GM18870 (cell line): Measurements from ENCODE around the gene COBLL1.
"Not testable (repeated sequence)": the region's sequence is repeated elsewhere in the genome, so short reads cannot be mapped to it uniquely, and the experiment has no call there.

Experiments
- ATAC-seq: cut with Tn5 transposase; IDR thresholded peaks from one replicate; pipeline ENCODE4 v1.9.1; 2021; ENCODE audit warnings: moderate library complexity; ENCODE audit not compliant: unreplicated experiment

Gene COBLL1, protein sequence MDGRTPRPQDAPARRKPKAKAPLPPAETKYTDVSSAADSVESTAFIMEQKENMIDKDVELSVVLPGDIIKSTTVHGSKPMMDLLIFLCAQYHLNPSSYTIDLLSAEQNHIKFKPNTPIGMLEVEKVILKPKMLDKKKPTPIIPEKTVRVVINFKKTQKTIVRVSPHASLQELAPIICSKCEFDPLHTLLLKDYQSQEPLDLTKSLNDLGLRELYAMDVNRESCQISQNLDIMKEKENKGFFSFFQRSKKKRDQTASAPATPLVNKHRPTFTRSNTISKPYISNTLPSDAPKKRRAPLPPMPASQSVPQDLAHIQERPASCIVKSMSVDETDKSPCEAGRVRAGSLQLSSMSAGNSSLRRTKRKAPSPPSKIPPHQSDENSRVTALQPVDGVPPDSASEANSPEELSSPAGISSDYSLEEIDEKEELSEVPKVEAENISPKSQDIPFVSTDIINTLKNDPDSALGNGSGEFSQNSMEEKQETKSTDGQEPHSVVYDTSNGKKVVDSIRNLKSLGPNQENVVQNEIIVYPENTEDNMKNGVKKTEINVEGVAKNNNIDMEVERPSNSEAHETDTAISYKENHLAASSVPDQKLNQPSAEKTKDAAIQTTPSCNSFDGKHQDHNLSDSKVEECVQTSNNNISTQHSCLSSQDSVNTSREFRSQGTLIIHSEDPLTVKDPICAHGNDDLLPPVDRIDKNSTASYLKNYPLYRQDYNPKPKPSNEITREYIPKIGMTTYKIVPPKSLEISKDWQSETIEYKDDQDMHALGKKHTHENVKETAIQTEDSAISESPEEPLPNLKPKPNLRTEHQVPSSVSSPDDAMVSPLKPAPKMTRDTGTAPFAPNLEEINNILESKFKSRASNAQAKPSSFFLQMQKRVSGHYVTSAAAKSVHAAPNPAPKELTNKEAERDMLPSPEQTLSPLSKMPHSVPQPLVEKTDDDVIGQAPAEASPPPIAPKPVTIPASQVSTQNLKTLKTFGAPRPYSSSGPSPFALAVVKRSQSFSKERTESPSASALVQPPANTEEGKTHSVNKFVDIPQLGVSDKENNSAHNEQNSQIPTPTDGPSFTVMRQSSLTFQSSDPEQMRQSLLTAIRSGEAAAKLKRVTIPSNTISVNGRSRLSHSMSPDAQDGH

GRCh38 chr2:164841719-164842623, at the start of gene COBLL1:
COBLL1 (minus strand) TSS chr2:164841823; CDS start chr2:164841196, 627 bp downstream.
- peak; percentile 62 for ATAC-seq

DNA sequence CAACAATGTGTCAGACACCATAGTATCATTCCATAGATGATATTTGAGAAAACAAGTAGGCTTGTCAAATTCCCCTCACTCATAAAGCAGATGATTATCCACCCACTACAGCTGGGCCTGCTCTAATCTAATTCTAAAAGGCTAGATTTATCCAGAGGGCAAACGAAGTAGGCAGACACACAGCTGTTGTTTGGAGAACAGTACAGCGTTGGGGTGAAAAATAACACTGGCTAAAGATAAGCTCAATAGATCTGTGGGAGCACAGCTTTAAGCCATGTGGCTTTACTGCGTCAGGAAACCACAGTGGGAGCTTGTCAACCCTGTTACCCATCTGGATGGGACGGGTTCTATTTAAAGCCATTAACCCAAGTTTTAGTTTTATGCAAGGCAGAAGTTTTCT, 48.9 kb upstream of the COBLL1 start:
- no peak for ATAC-seq

DNA sequence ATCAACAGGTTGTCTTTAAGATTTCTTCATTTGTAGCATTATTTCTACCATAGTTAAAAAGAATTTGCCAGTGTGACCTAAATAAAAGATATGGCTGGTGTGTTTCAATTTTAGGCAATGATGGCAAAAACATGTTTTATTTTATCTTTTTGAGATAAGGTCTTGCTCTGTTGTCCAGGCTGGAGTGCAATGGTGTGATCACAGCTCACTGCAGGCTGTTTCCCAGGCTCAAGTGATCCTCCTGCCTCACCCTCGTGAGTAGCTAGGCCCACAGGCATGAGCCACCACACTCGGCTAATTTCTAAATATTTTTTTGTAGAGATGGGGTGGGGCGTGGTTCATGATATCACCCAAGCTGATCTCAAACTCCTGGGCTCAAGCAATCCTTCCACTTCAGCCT, 47.0 kb upstream of the COBLL1 start:
- ATAC-seq = no peak

GRCh38 chr2:164887434-164888144, 46.0 kb upstream of the COBLL1 start:
- ATAC-seq = no peak

- ATAC-seq = no peak
These were observed 40.7 kb upstream of the COBLL1 start for GRCh38 chr2:164882276-164882675.

DNA sequence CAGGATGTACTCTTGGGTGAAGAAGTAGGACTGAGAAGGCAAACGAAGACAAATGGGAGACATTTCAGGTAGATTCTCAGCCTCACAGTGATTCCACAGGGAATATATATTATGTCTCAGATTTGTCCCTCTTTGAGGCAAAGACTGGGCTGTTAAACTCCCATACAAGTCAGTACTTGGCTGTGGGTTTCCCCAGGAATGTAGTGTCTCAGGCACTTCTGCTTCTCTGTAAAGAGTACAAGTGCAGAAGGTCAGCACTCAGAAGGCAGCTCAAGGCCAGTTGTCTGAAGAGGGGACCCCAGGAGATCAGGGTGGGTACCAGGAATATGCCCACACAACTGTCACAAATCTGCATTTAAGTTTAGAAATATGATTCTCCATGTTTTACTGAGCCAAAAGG, 39.9 kb upstream of the COBLL1 start:
- ATAC-seq = no peak

DNA sequence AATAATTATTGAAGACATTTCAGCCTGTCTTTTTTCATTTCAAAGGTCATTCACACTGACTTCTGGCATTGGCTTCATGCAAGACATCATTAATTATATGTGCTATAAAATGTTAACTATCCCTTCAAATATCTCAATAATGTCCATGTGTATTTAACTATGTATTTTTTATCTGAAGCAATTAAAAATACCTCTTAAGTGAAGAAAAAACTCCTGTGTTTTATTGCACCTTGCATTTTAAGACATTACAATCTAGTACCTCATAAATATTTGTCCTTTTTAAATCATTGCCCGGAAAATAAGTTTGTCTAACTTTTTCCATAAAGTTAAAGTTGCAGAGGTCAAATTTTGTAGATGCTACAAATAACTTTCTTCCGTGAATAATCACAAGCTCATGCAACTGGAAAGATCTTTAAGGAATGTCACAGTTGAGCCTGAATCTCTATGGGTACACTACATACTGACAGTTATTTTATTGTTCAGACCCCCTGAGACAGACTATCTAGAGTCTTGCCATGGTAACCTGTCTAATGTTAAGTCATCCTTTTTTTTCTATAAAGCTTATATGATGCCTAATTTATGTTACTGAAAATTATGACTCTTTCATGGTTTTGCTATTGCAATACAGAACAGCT, 38.4 kb upstream of the COBLL1 start:
- ATAC-seq = no peak

DNA sequence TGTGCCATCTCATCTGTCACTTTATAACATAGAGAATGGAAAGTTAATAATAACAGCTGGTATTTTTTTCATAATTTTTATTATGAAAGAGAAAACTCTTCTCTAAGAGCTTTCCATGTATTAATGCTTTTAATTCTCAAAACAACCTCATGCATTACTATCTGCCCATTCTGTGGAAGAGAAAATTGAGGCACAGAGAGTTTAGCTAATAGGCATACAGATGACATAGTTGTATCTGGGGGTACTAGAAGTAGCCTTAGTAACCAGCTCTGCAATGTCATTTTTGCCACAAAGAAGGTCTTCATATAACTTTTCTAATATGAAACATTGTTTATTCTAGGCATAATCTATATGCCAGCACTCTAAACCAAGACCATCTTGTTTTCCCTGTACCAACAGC, 36.3 kb upstream of the COBLL1 start:
- ATAC-seq = no peak

- no peak for ATAC-seq
These were observed 35.5 kb upstream of the COBLL1 start for GRCh38 chr2:164877169-164877568.

GRCh38 chr2:164875334-164876205, 33.9 kb upstream of the COBLL1 start:
- ATAC-seq = no peak

DNA sequence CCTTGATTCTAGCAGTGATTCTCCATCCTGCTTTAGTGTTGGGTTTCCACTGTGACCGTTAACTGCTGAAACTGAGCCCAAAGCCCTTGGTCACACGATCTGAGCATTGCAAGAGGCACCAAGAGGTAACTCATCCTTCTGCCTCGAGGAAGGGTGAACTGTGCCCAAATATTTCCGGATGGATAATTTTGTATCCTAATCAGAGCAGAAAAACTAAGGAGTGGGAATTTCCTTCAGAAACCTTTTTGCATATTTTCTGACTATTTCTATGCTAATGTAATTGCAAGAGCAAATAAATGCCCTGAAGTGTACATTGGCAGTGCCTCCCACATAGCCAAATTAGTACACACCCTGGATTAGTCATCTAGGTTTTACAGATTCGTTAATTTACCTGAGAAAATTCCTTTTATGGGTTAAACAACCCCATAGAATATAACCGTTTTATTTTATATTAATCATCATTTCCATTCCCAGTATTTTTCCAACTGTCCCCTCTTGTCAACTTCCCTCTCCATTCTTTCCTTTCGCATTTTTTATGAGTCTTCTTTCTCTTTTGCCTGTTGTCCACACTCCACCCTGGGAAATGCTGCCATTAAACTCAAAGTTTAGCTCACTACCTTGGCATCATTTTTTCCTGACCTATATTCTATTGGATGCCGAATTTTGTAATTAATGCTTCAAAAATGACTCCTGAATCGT, 31.7 kb upstream of the COBLL1 start:
- ATAC-seq = no peak

GRCh38 chr2:164871404-164871803, 29.8 kb upstream of the COBLL1 start:
- ATAC-seq = no peak

DNA sequence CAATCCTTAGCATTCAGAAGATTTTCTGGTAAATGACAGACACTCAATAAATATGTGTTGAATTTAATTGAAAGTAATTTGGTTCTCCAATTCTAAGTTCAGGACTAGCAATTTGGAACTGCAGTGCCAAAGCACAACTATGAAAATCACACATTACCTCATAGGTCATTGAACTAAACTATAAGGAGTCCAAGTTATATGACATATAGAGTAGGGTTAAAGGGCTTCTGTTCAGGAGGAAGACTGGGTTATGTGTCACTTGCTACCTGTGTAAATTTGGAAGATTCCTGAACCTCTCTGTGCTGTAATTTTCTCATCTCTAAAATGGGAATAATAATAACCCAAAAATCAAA, 27.8 kb upstream of the COBLL1 start:
- ATAC-seq = no peak

DNA sequence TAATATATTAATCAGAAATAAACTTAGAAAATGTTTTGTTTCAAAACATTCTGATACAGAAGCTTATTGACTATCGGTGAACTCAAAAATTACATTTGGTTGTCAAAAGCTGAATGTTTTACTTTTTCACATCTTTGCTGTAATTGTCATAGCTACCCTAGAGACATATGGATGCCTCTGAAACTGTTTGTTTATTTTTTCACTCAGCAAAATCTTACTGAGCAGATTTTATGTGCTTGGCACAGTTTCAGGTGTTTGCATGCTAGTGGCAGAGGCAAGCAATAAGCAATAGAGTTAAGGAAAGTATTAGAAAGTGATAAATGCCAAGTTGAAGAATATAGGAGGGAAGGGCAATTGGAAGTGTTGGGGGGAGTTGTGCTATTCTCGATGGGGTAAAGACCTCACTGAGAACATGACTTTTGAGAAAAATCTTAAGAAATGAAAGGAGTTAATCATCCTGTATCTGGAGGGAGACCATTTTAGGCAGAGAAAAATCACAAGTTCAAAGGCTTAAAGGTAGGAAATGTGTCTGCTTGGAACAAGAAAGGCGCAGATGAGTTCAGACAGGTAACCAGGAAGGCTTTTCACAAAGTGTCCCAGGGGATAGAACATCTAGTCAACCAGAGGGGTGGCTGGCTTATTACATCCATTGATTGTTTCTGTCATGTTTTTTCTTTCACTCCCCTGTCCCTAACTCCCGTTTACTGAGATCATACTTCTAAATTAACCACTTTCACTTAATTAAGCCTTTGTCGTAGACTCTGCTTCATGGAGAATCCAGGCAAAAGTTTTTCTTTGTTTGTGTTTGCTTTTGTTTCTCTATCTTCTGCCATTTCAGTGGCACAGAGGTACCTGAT, 27.2 kb upstream of the COBLL1 start:
- ATAC-seq = no peak

- no peak for ATAC-seq
These were observed 26.3 kb upstream of the COBLL1 start for GRCh38 chr2:164867779-164868397.

- ATAC-seq = not testable (repeated sequence)
These were observed 24.8 kb upstream of the COBLL1 start for GRCh38 chr2:164866381-164866780.

DNA sequence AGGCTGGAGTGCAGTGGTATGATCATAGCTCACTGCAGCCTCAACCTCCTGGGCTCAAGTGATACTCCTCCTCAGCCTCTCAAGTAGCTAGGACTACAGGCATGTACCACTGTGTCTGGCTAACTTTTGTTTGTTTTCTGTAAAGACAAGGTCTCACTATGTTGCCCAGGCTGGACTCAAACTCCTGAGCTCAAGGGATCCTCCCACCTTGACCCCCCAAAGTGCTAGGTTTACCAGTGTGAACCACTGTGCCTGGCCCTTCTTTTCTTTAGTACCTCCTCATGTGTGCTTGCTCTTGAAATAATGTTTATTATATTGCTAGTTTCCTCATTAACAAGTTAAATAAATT, 19.0 kb upstream of the COBLL1 start:
- no peak for ATAC-seq
